Esophagus (tissue), 2 donors: ENCODE data around the gene AP3S2. TPM values are rescaled to one million over a fixed set of nuclear protein-coding genes. Genes with fewer than 3 reads are reported as not detected.
A peak's percentile ranks its signal among the peaks of the same experiment; 100 is the strongest.

Experiments used
- H3K27ac ChIP-seq, 2 donors: one replicate each; pipeline ENCODE4 v1.5.1; 2013; ENCODE audit warnings: low read depth in 2 of 2, mild to moderate bottlenecking in 2 of 2, inconsistent platforms in 1 of 2, low read length in 1 of 2, moderate library complexity in 1 of 2
- H3K27me3 ChIP-seq, 2 donors: one replicate each; pipeline ENCODE4 v1.6.1; 2013; ENCODE audit warnings: low read length in 2 of 2, control low read depth in 1 of 2, mild to moderate bottlenecking in 1 of 2; ENCODE audit not compliant: insufficient read depth in 2 of 2, control insufficient read depth in 1 of 2
- H3K36me3 ChIP-seq, 2 donors: one replicate each; pipeline ENCODE4 v1.6.1; 2013; ENCODE audit warnings: low read length in 1 of 2; ENCODE audit not compliant: control insufficient read depth in 2 of 2, insufficient read depth in 2 of 2
- H3K4me1 ChIP-seq, 2 donors: one replicate each; pipeline ENCODE4 v1.6.1; 2013; ENCODE audit warnings: low read length in 1 of 2; ENCODE audit not compliant: control insufficient read depth in 2 of 2, insufficient read depth in 2 of 2
- H3K4me3 ChIP-seq, 2 donors: one replicate each; pipeline ENCODE4 v1.5.1; 2013; ENCODE audit warnings: low read length in 2 of 2, mild to moderate bottlenecking in 2 of 2, low read depth in 1 of 2, moderate library complexity in 1 of 2
- H3K9me3 ChIP-seq, 2 donors: one replicate each; pipeline ENCODE4 v1.6.1; 2013; ENCODE audit warnings: mild to moderate bottlenecking in 2 of 2, low read depth in 1 of 2, low read length in 1 of 2, moderate library complexity in 1 of 2; ENCODE audit not compliant: control insufficient read depth in 2 of 2, insufficient read depth in 1 of 2
- WGBS, 2 donors: extraction: QIAGEN DNeasy Blood & Tissue Kit; methylation state at CpG; one replicate each; pipeline ENCODE4 v1.1.7; 2013; 5-methylcytosine and 5-hydroxymethylcytosine counted together
- polyA plus RNA-seq, 2 donors: library from polyadenylated mRNA; stranded (reverse); fragments of 200-250 nt; gene quantifications; one replicate each; pipeline ENCODE4 v1.2.3, GENCODE V29; 2013
- donor health status: healthy with polysubstance abuse.
- donor health status: Bipolar disorder and iron deficiency.

The AP3S2 gene
- polyA plus RNA-seq, 2 donors, result 6.0 to 11.6 TPM

DNA sequence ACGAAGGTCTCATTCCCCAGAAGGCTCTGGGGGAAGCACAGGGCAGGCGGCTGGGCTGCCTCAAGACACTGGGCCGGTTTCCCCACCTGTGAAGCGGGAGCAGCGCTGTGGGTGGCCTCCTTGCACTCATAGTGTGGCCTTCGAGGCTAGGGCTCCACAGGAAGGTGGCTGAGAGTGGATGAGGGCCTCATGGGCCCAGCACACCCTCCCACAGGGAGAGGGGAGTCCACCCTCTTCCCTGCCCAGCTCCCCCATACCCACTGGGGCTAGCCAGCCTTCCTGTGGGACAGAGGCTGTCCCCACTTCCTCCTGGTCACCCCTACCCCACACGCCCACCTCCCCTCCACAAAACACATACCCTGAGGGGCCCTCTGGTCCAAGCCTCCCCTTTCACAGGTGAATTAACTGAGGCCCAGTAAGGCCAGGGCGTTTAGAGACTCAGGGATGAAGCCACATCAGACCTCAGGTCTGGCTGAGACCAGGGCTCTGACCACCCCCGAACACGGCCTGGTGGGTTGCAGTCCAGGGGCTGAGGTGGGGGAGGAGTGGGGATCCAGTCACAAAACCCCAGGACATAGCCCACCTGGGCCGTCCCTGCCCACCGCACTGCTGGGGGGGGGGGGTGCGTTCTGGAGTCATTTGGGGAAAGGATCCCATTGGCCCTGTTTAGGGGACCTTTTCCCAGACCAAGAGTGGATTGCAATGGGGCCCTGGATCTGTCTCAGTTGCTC lies 80.2 kb downstream of the AP3S2 start:
- H3K27me3 ChIP-seq, result peaks cover 0 to 6% of the 10 kb centered on the region in 2 donors
- H3K4me3 ChIP-seq, result no peak overlapping the region
- peaks cover 6 to 14% of the 10 kb centered on the region in 2 donors for H3K4me1 ChIP-seq

DNA sequence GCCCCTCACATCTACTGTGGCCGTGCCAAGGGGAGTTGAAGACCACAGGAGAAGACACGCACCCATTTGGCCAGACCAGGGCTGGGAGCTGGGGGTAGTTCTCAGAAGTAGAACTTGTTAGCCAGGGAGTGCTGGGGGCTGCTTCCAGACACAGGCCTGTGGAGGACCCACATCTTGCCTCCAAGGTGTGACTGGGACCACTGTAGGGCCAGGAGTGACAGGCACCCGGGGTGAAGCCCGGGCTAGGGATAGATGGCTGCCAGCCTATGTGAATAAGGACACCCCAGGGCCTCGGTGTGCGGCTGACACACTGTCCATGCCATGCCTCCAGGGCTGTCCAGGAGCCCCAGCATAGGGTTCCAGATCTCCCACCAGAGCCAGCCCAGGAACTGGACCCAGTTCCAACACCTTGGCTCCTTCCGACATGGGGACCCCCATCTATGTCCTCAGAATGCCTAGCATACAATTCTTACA lies 80.9 kb downstream of the AP3S2 start:
- H3K9me3 ChIP-seq, result peaks cover 0 to 8% of the 10 kb centered on the region in 2 donors
- H3K27me3 ChIP-seq, result peaks cover 0 to 6% of the 10 kb centered on the region in 2 donors
- no peak overlapping the region for H3K4me3 ChIP-seq
- H3K36me3 ChIP-seq, result no peaks in the 10 kb centered on the region
- H3K27ac ChIP-seq, result no peak overlapping the region
- H3K4me1 ChIP-seq, result peaks cover 6 to 18% of the 10 kb centered on the region in 2 donors
- 93 to 97% methylated on average over 7 of the region's 7 CpGs for WGBS, 2 donors

More for the DNA sequence above, 80.2 kb downstream of the AP3S2 start:
- H3K27ac ChIP-seq, result no peak overlapping the region
- no peaks in the 10 kb centered on the region for H3K36me3 ChIP-seq
- WGBS, 2 donors, result 79 to 87% methylated on average over 13 of the region's 13 CpGs
- peaks cover 0 to 8% of the 10 kb centered on the region in 2 donors for H3K9me3 ChIP-seq

DNA sequence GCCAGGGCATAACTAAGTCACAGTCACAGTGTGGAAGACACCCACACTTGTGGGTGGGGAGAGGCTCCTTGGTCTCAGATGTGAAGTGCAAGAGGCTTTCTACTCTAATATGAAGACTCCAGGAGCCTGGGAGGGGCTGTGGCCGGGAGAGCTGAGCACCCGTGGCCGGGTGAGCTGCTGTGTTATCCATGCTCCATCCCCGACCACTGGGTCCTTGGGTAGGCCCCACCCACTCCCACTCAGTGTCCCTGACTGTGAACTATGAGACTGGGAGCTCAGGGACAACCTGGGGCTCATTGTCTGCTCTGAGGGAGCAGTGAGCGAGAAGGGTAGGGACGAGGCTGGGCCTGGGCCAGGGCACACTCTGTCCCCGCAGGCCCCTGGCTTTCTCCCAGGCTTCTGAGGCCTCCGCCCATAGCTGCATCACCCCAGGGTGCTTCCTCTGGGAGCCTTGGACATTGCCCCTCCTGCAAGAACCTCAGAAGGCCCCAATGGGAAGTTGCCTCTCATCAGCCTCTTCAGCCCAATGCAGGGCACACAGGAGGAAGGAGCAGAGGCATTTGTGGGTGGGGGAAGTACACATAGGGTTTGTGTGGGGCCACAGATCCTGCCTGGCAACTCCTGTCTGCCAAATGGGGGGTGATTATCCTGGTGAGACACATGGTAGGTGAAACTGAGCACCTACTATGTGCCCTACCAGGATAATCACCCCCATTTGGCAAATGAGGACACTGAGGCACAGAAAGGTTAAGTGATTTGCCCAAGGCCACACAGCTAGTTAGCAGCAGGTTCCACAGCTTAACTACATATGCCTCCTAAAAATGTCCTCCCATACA lies 81.6 kb downstream of the AP3S2 start:
- Histone ChIP-seq H3K27me3 (peaks cover 0 to 6% of the 10 kb centered on the region in 2 donors), H3K36me3 (no peaks in the 10 kb centered on the region), H3K4me3 (no peak overlapping the region), H3K4me1 (peaks cover 6 to 18% of the 10 kb centered on the region in 2 donors), H3K27ac (peak overlapping the region; percentile 14 to 15), H3K9me3 (peaks cover 0 to 8% of the 10 kb centered on the region in 2 donors)
- WGBS, 2 donors, result 39 to 52% methylated on average over 8 of the region's 8 CpGs

DNA sequence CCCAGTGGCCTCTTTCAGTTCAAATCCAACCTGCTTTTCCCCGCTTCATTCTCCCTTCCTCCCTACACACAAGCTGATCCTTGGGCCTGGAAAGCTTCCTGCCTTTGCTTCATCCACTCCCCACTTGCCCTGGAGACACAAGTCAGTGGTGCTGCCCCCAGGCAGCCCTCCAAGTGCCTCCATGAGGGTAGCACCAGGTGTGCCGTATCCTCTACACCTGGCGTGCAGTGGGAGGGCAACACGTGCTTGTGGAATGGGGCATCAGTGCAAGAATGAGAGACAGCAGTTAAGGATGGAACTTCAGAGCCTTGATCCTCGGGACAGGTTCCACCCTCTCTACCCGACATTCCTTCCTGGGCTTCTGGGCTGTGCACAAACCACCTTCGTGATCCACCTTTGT lies 83.0 kb downstream of the AP3S2 start:
- WGBS, 2 donors, result 92 to 93% methylated on average over 7 of the region's 7 CpGs
- Histone ChIP-seq H3K9me3 (peaks cover 0 to 7% of the 10 kb centered on the region in 2 donors), H3K27ac (no peak overlapping the region), H3K4me3 (no peak overlapping the region), H3K36me3 (peaks cover 0 to 3% of the 10 kb centered on the region in 2 donors), H3K27me3 (peaks cover 0 to 6% of the 10 kb centered on the region in 2 donors), H3K4me1 (peaks cover 6 to 18% of the 10 kb centered on the region in 2 donors)

DNA sequence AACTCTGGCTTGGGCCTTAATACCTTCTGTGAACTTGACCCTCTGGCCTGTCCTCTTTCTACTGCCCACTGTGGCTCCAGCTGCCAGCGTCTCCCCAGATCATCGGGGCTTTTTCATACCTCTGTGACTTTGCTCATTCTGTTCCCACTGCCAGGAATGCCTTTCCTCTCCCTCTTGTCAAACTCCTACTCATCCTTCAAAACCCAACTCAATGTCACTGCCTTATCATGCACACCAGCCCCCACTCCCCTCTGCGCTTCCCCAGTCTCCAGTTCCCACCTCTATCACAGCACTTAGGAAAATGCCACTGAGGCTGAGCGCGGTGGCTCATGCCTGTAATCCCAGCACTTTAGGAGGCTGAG lies 84.0 kb downstream of the AP3S2 start:
- Histone ChIP-seq H3K9me3 (no peaks in the 10 kb centered on the region), H3K27me3 (peaks cover 0 to 6% of the 10 kb centered on the region in 2 donors), H3K27ac (no peak overlapping the region), H3K4me3 (no peak overlapping the region), H3K36me3 (peaks cover 0 to 4% of the 10 kb centered on the region in 2 donors), H3K4me1 (peaks cover 8 to 16% of the 10 kb centered on the region in 2 donors)
- WGBS, 2 donors, result 92 to 97% methylated on average over 5 of the region's 5 CpGs

DNA sequence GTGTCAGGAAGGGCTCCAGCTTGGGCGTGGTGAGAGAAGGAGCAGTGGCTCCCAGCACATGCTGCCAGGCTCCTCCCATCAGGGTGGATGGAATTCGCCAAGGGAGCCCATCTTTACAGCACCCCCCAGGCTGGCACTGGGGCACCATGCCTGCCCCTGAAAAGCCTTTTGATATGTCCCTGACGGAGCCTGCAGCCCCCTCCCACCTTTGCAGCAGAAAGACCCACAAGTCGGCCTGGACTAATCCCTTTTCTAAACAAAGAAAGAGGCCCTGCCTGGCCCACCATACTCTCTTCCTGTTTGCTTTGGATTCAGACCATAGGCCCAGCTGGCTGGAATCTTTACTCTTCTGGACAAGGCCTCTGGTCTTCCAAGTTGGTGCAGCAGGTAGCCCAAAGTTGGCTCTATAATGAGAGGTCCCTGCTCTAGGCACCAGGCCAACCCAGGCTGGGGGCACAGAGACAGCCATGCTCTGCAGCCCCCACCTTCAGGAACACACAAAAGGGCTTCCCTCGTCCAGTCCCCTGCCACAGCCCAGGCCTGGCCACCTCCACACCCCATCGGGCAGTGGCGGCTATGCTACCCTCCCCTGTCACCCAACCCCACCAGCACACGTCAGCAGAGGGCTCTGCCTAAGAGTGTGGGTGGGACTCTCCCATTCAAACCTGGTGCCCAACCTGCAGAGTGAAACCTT lies 84.6 kb downstream of the AP3S2 start:
- peaks cover 0 to 4% of the 10 kb centered on the region in 2 donors for H3K36me3 ChIP-seq
- H3K27me3 ChIP-seq, result peaks cover 0 to 2% of the 10 kb centered on the region in 2 donors
- peaks cover 8 to 16% of the 10 kb centered on the region in 2 donors for H3K4me1 ChIP-seq
- WGBS, 2 donors, result 59 to 64% methylated on average over 8 of the region's 8 CpGs
- no peak overlapping the region for H3K27ac ChIP-seq
- H3K4me3 ChIP-seq, result no peak overlapping the region
- H3K9me3 ChIP-seq, result no peaks in the 10 kb centered on the region

DNA sequence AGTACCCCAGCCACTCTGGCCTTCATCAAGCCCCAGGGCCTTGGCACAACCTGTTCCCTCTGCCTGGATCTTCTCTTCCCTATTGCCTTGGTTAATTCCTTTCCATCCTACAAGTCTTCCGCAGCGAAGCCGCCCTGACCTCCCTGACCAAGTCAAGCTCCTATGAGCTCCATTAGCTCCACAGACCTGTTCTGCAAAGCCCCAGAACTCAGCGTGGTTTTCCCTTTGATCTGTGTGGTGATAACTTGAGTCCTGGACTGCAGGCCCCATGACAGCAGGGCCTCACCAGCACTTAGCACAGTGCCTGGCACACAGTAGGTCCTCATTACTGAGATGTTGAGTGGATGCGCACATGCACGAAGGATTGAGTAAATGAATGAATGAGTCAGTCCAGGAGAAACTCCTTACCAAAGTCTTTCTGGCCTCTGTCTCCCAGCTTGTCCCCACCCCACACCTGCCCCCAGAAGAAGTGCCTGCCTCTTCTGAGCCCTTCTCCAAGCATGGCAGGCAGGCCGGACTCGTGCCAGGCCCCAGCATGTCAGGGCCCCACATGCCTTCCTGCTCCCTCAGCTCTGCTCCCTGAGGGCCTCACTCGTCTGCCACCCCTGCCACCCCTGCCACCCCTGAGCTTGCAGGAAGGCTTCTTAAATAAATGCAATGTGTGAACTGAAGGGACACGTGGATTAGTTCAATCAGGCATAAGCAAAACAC lies 85.5 kb downstream of the AP3S2 start:
- Histone ChIP-seq H3K4me1 (peaks cover 8 to 16% of the 10 kb centered on the region in 2 donors), H3K27me3 (no peaks in the 10 kb centered on the region), H3K9me3 (no peaks in the 10 kb centered on the region), H3K27ac (no peak overlapping the region), H3K4me3 (no peak overlapping the region), H3K36me3 (peaks cover 0 to 4% of the 10 kb centered on the region in 2 donors)
- 67 to 68% methylated on average over 10 of the region's 10 CpGs for WGBS, 2 donors

DNA sequence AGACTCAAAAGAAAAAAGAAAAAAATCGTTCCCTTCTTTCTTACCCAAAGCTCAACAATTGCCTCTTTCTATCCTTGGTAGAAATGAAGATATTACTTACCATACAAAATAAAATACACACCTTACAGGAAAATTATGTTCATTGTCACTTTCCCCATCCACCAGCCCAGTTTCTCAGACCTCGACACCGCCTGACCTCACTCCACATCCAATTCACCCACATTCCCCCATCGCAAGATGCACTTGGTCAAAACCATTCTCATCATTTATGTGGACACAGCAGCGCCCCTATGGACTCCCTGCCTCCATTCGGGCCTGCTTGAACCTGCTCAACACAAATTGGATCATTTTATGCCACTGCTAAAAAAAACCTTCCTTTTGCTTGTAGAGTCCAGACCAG lies 86.1 kb downstream of the AP3S2 start:
- H3K4me1 ChIP-seq, result peaks cover 8 to 16% of the 10 kb centered on the region in 2 donors
- H3K36me3 ChIP-seq, result peaks cover 0 to 4% of the 10 kb centered on the region in 2 donors
- no peak overlapping the region for H3K27ac ChIP-seq
- no peak overlapping the region for H3K4me3 ChIP-seq
- no peaks in the 10 kb centered on the region for H3K27me3 ChIP-seq
- H3K9me3 ChIP-seq, result no peaks in the 10 kb centered on the region
- 91 to 92% methylated on average over 6 of the region's 6 CpGs for WGBS, 2 donors
